Inflammatory macrophage treated with lipopolysaccharide for 1 hour (primary cell): ENCODE results near the gene ATR.
"Not testable (repeated sequence)": the region's sequence is repeated elsewhere in the genome, so short reads cannot be mapped to it uniquely, and the experiment has no call there.

Source experiments
- DNase-seq, 2 donors: peaks; one replicate each; pipeline ENCODE4 v3.0.0-alpha.2; 2020 to 2022

Gene ATR

GRCh38 chr3:142447301-142447851, 131.2 kb downstream of the ATR start:
- peak; percentile 24 to 38 for DNase-seq

- peak; percentile 66 to 70 for DNase-seq
These were observed 132.7 kb downstream of the ATR start for GRCh38 chr3:142445816-142446254.

- no peak for DNase-seq
These were observed 134.2 kb downstream of the ATR start for GRCh38 chr3:142444343-142444742.

DNA sequence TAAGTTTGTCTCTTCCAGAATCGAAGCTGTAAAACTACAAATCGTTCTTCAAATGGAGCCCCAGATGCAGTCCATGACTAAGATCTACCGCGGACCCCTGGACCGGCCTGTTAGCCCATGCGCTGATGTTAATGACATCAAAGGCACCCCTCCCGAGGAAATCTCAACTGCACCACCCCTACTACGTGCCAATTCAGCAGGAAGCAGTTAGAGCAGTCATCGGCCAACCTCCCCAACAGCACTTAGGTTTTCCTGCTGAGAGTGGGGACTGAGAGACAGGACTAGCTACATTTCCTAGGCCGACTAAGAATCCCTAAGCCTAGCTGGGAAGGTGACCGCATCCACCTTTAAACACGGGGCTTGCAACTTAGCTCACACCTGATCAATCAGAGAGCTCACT, 135.5 kb downstream of the ATR start:
- not testable (repeated sequence) for DNase-seq

DNA sequence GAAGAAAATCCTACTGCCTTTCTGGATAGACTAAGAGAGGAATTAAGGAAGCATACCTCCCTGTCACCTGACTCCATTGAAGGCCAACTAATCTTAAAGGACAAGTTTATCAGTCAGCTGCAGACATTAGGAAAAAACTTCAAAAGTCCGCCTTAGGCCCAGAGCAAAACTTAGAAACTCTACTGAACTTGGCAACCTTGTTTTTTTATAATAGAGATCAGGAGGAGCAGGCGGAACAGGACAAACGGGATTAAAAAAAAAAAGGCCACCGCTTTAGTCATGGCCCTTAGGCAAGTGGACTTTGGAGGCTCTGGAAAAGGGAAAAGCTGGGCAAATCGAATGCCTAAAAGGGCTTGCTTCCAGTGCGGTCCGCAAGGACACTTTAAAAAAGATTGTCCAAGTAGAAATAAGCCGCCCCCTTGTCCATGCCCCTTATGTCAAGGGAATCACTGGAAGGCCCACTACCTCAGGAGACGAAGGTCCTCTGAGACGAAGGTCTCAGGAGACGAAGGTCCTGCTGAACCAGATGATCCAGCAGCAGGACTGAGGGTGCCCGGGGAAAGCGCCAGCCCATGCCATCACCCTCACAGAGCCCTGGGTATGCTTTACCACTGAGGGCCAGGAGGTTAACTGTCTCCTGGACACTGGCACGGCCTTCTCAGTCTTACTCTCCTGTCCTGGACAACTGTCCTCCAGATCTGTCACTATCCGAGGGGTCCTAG, 138.9 kb downstream of the ATR start:
- not testable (repeated sequence) for DNase-seq

DNA sequence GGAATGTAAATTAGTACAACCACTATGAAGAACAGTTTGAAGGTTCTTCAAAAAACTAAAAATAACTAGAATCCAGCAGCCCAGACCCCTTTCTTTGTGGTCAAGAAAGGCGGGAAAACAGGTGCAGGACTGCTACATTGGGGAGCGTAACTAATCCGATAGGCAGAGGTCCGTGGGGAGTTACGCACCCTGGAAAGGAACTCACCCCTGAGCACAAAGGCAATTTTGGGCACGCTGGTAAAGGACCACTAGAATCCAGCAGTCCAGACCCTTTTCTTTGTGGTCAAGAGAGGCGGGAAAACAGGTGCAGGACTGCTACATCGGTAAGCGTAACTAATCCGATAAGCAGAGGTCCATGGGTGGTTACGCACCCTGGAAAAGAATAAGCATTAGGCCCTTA, 140.4 kb downstream of the ATR start:
- DNase-seq = not testable (repeated sequence)

DNA sequence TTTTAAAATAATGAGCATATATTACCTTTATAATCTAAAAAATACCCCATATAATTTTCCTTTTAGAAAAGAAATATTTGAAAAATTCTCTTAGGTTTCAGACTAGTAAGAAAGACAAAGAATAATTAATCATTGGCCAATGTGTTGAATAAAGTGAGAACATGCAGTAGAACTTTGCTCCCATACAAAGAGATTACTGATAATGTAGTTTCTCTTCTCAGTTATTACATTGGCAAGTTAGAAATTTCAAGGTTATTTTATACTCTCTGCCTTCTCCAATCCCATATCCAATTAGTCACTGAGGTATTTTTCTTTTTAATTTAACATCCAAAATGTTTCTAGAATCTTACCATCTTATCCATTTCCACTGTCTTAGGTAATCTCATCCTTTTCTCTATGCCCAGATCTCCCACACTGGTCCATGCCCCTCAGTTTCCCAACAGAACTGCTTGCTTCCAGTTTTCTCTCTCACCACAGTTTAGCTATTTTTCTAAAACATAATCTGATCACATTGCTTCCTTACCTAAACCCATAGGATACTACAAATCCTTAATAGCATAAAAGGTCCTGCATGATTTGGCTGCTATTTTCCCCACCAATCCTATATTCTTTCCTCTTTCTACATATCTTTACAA, 141.5 kb downstream of the ATR start:
- no peak for DNase-seq

- no peak for DNase-seq
These were observed 144.0 kb downstream of the ATR start for GRCh38 chr3:142434503-142434902.

GRCh38 chr3:142433110-142433509, 145.4 kb downstream of the ATR start:
- DNase-seq = no peak

- no peak for DNase-seq
These were observed 149.0 kb downstream of the ATR start for GRCh38 chr3:142429582-142429981.

DNA sequence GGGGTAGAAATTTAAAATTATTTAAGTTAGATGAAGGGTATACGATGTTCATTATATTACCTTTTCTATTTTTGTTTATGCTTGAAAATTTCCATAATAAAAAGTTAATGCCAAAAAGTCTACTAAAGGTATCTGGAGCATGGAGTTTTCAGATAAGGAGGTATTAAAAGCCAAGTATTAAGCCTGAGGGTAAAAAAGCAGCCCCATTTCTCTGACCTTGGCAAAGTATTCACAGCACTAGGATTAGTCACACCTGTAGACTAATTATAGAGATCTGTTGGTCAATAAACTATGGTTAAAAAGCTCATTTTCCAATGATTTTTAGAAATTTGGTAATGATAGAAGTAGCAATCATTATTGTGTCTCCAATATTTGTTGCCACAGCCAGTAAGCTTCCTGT, 153.8 kb downstream of the ATR start:
- DNase-seq = no peak

GRCh38 chr3:142418926-142419592, 159.5 kb downstream of the ATR start:
- no peak for DNase-seq

GRCh38 chr3:142417302-142417701, 161.2 kb downstream of the ATR start:
- no peak for DNase-seq

DNA sequence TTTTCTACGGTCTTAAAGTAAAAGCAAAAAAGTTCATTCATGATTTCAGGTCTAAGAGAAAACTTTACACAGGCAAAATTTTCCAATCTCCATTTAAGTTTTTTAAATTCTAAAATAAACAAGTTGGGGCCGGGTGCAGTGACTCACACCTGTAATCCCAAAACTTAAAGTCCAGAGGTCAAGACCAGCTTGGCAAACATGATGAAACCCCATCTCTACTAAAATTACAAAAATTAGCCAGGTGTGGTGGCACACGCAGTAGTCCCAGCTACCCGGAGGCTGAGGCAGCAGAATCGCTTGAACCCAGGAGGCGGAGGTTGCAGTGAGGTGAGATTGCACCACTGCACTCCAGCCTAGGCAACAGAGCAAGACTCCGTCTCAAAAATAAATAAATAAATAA, 178.0 kb downstream of the ATR start:
- not testable (repeated sequence) for DNase-seq
